ENCODE measurements around the gene PLXNA2.

DNA sequence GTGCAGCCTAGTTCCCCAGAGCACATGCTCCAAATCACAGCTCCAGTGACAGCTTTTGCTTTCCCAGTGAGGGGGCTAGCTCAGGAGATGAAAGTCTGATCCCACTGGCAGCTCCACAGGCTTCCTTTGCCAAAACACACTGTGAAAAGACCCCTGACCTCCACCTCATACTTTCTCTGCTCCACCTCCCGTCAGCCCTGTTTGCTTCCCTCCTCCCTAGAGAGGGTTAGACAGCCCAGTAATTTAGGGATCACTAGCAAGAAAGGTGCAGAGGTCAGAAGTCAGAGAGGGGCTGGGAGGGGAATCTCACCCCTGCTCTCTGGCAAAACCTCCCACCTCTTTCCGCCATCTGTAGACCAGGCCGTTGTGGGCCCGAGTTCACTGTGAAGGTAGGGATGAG, 62.8 kb downstream of the PLXNA2 start:
- TF ChIP-seq CTCF (IDR thresholded peaks at IDR 0.05) (no peak), EZH2 (IDR thresholded peaks at IDR 0.05; ENCODE audit: borderline replicate concordance, insufficient read depth, low read depth, low read length, poor library complexity, severe bottlenecking) (no peak)
